Panc1 (cell line): ENCODE measurements around the gene SSR1. TPM values are rescaled to one million over a fixed set of nuclear protein-coding genes. Genes with fewer than 3 reads are reported as not detected.
"Not testable (repeated sequence)": the region's sequence is repeated elsewhere in the genome, so short reads cannot be mapped to it uniquely, and the experiment has no call there.

Experiments
- ATAC-seq: fragments of 200-7000 bp; cut with Tn5 transposase; 2 replicates; pipeline ENCODE4 v1.9.1; 2020; ENCODE audit warnings: mild to moderate bottlenecking, moderate library complexity
- BruUV-seq: library from RNA; stranded (reverse); fragments of 400-500 nt; replicated peaks from 2 replicates; lab custom pipeline; 2021; lab: Mats Ljungman, UMichigan
- CTCF ChIA-PET: fragments of 300-600 bp; sonication (Branson Sonifier 250); formaldehyde crosslinking; loops from one replicate; lab custom pipeline; 2022; ENCODE audit warnings: antibody characterized with exemption; lab: Charles Lee
- POLR2A ChIA-PET: fragments of 300-600 bp; sonication (Branson Sonifier 250); formaldehyde crosslinking; loops from one replicate; lab custom pipeline; 2022; ENCODE audit warnings: antibody characterized with exemption; lab: Charles Lee
- DNase-seq: peaks from one replicate; pipeline ENCODE4 v3.0.0-alpha.2; 2010; ENCODE audit warnings: low read depth, low spot score
- H3K27ac ChIP-seq: 2 replicates; pipeline ENCODE4 v1.5.1; 2011; ENCODE audit warnings: mild to moderate bottlenecking, low read length, inconsistent platforms
- H3K27me3 ChIP-seq: fragments of 200-500 bp; sonication (Bioruptor generic); 2 replicates; pipeline ENCODE4 v1.6.0; 2014; ENCODE audit warnings: low read length, inconsistent platforms; ENCODE audit not compliant: control insufficient read depth, insufficient read depth
- H3K36me3 ChIP-seq: fragments of 200-500 bp; sonication (Bioruptor generic); 2 replicates; pipeline ENCODE4 v1.5.1; 2014; ENCODE audit warnings: inconsistent platforms, mild to moderate bottlenecking, low read length, moderate library complexity; ENCODE audit not compliant: control insufficient read depth, insufficient read depth
- H3K4me1 ChIP-seq: 2 replicates; pipeline ENCODE4 v1.5.1; 2011; ENCODE audit warnings: inconsistent platforms, mild to moderate bottlenecking, low read length, moderate library complexity; ENCODE audit not compliant: control insufficient read depth, insufficient read depth
- H3K4me3 ChIP-seq, 2 experiments: 2 replicates each; pipeline ENCODE4 v1.5.1; 2011 to 2012; ENCODE audit warnings: low read depth in 2 of 2, low read length in 2 of 2, mild to moderate bottlenecking in 2 of 2, inconsistent platforms in 1 of 2, moderate library complexity in 1 of 2
- H3K9me3 ChIP-seq: fragments of 200-500 bp; sonication (Bioruptor generic); 2 replicates; pipeline ENCODE4 v1.5.1; 2014; ENCODE audit warnings: low read depth, mild to moderate bottlenecking, inconsistent platforms, low read length, moderate library complexity; ENCODE audit not compliant: control insufficient read depth, insufficient read depth
- POLR2AphosphoS5 ChIP-seq: IDR thresholded peaks from 2 replicates; pipeline ENCODE4 v1.6.1; 2012; ENCODE audit warnings: mild to moderate bottlenecking, low read depth, low read length, moderate library complexity
- REST ChIP-seq, 2 experiments: IDR thresholded peaks; 2 replicates each; pipeline ENCODE4 v1.6.1; 2011 to 2012; ENCODE audit warnings: low read depth in 2 of 2, control low read depth in 1 of 2, low read length in 1 of 2, mild to moderate bottlenecking in 1 of 2, moderate library complexity in 1 of 2; ENCODE audit not compliant: insufficient read depth in 1 of 2
- SIN3A ChIP-seq: IDR thresholded peaks from 2 replicates; pipeline ENCODE4 v1.6.1; 2012; ENCODE audit warnings: low read depth, mild to moderate bottlenecking, low read length, moderate library complexity, borderline replicate concordance; ENCODE audit not compliant: insufficient read depth
- TCF7L2 ChIP-seq: IDR thresholded peaks from 2 replicates; pipeline ENCODE4 v1.6.1; 2011; ENCODE audit warnings: mild to moderate bottlenecking, low read depth, low read length, inconsistent platforms
- in situ Hi-C: cut with HindIII; loops from 2 replicates; pipeline ENCODE4 v1.10.0; 2016; ENCODE audit warnings: low sequenced_read_pairs, low pct_unique_long_range_greater_than_20kb
- intact Hi-C: fragments of 100-400 bp; cut with micrococcal nuclease; formaldehyde crosslinking; loops from one replicate; pipeline ENCODE4 v1.10.0; 2022; ENCODE audit not compliant: unreplicated experiment
- total RNA-seq: library from RNA; stranded (reverse); gene quantifications from one replicate; pipeline ENCODE4 v1.2.1, GENCODE V29; 2021; ENCODE audit not compliant: unreplicated experiment
- TF ChIP-seq, protein P1 (sequence below): fragments of 450-650 bp; IDR thresholded peaks from 2 replicates; pipeline ENCODE4 v1.5.1; 2017; ENCODE audit warnings: mild to moderate bottlenecking

The SSR1 gene
- total RNA-seq, 1 experiment from 2014 or later = 119 TPM

DNA sequence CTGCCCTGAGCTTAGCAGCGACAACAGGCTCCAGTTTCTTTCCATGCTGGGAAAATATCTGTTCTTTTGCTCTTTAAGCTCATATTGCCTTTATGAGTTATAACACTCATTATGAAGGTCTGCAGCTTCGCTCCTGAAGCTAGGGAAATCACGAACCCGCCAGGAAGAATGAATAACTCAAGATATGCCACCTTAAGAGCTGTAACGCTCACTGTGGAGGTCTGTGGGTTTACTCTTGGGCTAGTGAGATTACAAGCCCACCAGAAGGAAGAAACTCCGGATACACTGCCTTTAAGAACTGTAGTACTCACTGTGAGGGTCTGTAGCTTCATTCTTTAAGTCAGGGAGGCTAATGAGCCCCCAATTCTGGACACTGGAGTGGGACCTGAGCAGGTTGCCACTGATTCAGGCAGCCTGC, 3.0 kb upstream of the SSR1 start:
- no peak for ATAC-seq
- H3K9me3 ChIP-seq = no peaks in the 10 kb centered on the region
- H3K36me3 ChIP-seq = peaks cover 5% of the 10 kb centered on the region
- DNase-seq = no peak
- no peak for TF ChIP-seq SIN3A
- TF ChIP-seq REST (IDR thresholded peaks at IDR 0.05; ENCODE audit: insufficient read depth in 1 of 2, low read depth in 2 of 2, low read length in 1 of 2) = no peak
- no peak for TF ChIP-seq TCF7L2
- TF ChIP-seq, protein P1, sequence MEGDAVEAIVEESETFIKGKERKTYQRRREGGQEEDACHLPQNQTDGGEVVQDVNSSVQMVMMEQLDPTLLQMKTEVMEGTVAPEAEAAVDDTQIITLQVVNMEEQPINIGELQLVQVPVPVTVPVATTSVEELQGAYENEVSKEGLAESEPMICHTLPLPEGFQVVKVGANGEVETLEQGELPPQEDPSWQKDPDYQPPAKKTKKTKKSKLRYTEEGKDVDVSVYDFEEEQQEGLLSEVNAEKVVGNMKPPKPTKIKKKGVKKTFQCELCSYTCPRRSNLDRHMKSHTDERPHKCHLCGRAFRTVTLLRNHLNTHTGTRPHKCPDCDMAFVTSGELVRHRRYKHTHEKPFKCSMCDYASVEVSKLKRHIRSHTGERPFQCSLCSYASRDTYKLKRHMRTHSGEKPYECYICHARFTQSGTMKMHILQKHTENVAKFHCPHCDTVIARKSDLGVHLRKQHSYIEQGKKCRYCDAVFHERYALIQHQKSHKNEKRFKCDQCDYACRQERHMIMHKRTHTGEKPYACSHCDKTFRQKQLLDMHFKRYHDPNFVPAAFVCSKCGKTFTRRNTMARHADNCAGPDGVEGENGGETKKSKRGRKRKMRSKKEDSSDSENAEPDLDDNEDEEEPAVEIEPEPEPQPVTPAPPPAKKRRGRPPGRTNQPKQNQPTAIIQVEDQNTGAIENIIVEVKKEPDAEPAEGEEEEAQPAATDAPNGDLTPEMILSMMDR = no peak
- no peak for TF ChIP-seq POLR2AphosphoS5
- BruUV-seq = no TSS peak
- POLR2A ChIA-PET = no interaction called here
- CTCF ChIA-PET = interaction anchor here (0.6 kb wide), 1 partner anchor 12 kb away, joined by 3 read pairs; no protein-coding TSS in a partner anchor
- no peak overlapping the region for H3K27ac ChIP-seq
- intact Hi-C loops = no loop called here
- in situ Hi-C loops = no loop called here
- peaks cover 3% of the 10 kb centered on the region; the same call in 1 of the 2 replicates for H3K4me1 ChIP-seq
- H3K27me3 ChIP-seq = no peaks in the 10 kb centered on the region
- no peak overlapping the region for H3K4me3 ChIP-seq

GRCh38 chr6:7315087-7315947, 2.3 kb upstream of the SSR1 start:
- H3K36me3 ChIP-seq, CTCF ChIA-PET, H3K27me3 ChIP-seq, in situ Hi-C loops, H3K27ac ChIP-seq, H3K4me3 ChIP-seq, ATAC-seq, DNase-seq, H3K4me1 ChIP-seq, POLR2A ChIA-PET, H3K9me3 ChIP-seq, intact Hi-C loops, BruUV-seq: not testable (repeated sequence)

- H3K4me1 ChIP-seq = peaks cover 3% of the 10 kb centered on the region; the same call in 1 of the 2 replicates
- ChIA-PET POLR2A (interaction anchor here (0.6 kb wide), 1 partner anchor 81 kb away, joined by 6 read pairs; no protein-coding TSS in a partner anchor), CTCF (no interaction called here)
- H3K27ac ChIP-seq = peak overlapping the region; percentile 83; the same call in 1 of the 2 replicates
- BruUV-seq = no TSS peak
- H3K4me3 ChIP-seq = no peak overlapping the region
- H3K9me3 ChIP-seq = no peaks in the 10 kb centered on the region
- intact Hi-C loops (no loop called here), in situ Hi-C loops (no loop called here)
- H3K36me3 ChIP-seq = peaks cover 8% of the 10 kb centered on the region
- DNase-seq = no peak
- ATAC-seq = no peak
- no peak for TF ChIP-seq REST (IDR thresholded peaks at IDR 0.05; ENCODE audit: insufficient read depth in 1 of 2, low read depth in 2 of 2, low read length in 1 of 2)
- TF ChIP-seq TCF7L2 = no peak
- no peak for TF ChIP-seq SIN3A
- TF ChIP-seq POLR2AphosphoS5 = no peak
- TF ChIP-seq, protein P1 = no peak
- no peaks in the 10 kb centered on the region for H3K27me3 ChIP-seq
Observed at GRCh38 chr6:7314414-7314813, 1.4 kb upstream of the SSR1 start.
